ENCODE results near the gene STK38L. TPM values are rescaled to one million over a fixed set of nuclear protein-coding genes. Genes with fewer than 3 reads are reported as not detected.

The STK38L gene
- polyA plus RNA-seq, 1 of the 3 experiments (the other 2 are of a cell fraction): 4.7 TPM

DNA sequence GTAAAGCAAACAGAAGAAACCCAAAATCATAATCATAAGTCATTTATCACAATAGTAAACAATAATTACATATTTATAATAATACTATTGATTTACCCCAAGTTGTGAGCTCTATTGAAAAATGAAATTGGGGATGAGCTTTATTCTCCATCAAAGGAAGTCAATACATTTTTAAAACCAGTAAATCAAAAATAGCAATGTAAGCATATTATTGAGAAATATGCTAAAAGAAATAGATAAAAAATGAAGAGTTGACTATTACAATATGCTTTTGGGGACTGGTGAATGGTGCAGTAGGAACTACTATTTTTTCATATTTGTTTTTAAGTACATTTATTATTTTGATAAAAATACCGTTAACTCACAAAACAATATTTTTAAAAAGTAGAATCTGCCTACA is 31.2 kb upstream of the STK38L start:
- CTCF ChIA-PET: interaction anchor here (0.7 to 1.5 kb wide), 2 partner anchors 9 to 38 kb away, joined by 3 read pairs; no protein-coding TSS in a partner anchor
- DNase-seq: no peak
- Histone ChIP-seq H3K4me3 (ENCODE audit: low read depth in 2 of 2, low read length in 1 of 2) (no peak overlapping the region), H3K79me2 (ENCODE audit: insufficient read depth) (no peaks in the 10 kb centered on the region), H2AFZ (ENCODE audit: low read depth) (no peak overlapping the region), H4K20me1 (ENCODE audit: insufficient read depth) (no peaks in the 10 kb centered on the region), H3K27me3 (ENCODE audit: insufficient read depth) (no peaks in the 10 kb centered on the region), H3K9me3 (no peaks in the 10 kb centered on the region), H3K4me1 (ENCODE audit: control insufficient read depth in 1 of 2, insufficient read depth in 2 of 2, low read depth in 1 of 2, low read length in 1 of 2) (peaks cover 0 to 3% of the 10 kb centered on the region in 2 experiments; a peak in 1 of 4 replicates), H3K4me2 (no peak overlapping the region), H3F3A (replicated peaks; ENCODE audit: insufficient read depth) (no peaks in the 10 kb centered on the region), H3K27ac (ENCODE audit: low read depth in 2 of 2, low read length in 1 of 2) (no peak overlapping the region), H3K36me3 (replicated peaks in 1 of 2; ENCODE audit: control insufficient read depth in 1 of 2, insufficient read depth in 2 of 2, low read length in 1 of 2) (no peaks in the 10 kb centered on the region), H3K9me2 (no peaks in the 10 kb centered on the region), H3K9ac (no peak overlapping the region)
- WGBS (ENCODE audit: low lambda C conversion rate): 95% methylated on average over 1 of the region's 1 CpG
- TF ChIP-seq EZH2phosphoT487 (IDR thresholded peaks at IDR 0.05; ENCODE audit: borderline replicate concordance, low read depth) (no peak), EP300 (IDR thresholded peaks at IDR 0.05; ENCODE audit: borderline replicate concordance in 1 of 2, low read depth in 1 of 2, low read length in 1 of 2) (no peak), RAD21 (IDR thresholded peaks at IDR 0.05; ENCODE audit: low read length) (no peak), POLR2AphosphoS5 (IDR thresholded peaks at IDR 0.05; ENCODE audit: low read depth, low read length) (no peak), MXI1 (IDR thresholded peaks at IDR 0.05; ENCODE audit: low read depth, low read length) (no peak), SMC3 (IDR thresholded peaks at IDR 0.05; ENCODE audit: low read depth, low read length) (no peak), FOXJ3 (CRISPR knock-in tag; IDR thresholded peaks at IDR 0.05) (no peak), YY1 (IDR thresholded peaks at IDR 0.05; ENCODE audit: low read depth) (no peak)
- TF ChIP-seq, protein P1, sequence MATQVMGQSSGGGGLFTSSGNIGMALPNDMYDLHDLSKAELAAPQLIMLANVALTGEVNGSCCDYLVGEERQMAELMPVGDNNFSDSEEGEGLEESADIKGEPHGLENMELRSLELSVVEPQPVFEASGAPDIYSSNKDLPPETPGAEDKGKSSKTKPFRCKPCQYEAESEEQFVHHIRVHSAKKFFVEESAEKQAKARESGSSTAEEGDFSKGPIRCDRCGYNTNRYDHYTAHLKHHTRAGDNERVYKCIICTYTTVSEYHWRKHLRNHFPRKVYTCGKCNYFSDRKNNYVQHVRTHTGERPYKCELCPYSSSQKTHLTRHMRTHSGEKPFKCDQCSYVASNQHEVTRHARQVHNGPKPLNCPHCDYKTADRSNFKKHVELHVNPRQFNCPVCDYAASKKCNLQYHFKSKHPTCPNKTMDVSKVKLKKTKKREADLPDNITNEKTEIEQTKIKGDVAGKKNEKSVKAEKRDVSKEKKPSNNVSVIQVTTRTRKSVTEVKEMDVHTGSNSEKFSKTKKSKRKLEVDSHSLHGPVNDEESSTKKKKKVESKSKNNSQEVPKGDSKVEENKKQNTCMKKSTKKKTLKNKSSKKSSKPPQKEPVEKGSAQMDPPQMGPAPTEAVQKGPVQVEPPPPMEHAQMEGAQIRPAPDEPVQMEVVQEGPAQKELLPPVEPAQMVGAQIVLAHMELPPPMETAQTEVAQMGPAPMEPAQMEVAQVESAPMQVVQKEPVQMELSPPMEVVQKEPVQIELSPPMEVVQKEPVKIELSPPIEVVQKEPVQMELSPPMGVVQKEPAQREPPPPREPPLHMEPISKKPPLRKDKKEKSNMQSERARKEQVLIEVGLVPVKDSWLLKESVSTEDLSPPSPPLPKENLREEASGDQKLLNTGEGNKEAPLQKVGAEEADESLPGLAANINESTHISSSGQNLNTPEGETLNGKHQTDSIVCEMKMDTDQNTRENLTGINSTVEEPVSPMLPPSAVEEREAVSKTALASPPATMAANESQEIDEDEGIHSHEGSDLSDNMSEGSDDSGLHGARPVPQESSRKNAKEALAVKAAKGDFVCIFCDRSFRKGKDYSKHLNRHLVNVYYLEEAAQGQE (IDR thresholded peaks at IDR 0.05; ENCODE audit: low read depth, low read length): no peak
- TF ChIP-seq, protein P2, sequence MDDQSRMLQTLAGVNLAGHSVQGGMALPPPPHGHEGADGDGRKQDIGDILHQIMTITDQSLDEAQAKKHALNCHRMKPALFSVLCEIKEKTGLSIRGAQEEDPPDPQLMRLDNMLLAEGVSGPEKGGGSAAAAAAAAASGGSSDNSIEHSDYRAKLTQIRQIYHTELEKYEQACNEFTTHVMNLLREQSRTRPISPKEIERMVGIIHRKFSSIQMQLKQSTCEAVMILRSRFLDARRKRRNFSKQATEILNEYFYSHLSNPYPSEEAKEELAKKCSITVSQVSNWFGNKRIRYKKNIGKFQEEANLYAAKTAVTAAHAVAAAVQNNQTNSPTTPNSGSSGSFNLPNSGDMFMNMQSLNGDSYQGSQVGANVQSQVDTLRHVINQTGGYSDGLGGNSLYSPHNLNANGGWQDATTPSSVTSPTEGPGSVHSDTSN (IDR thresholded peaks at IDR 0.05): no peak
- TF ChIP-seq, protein P3, sequence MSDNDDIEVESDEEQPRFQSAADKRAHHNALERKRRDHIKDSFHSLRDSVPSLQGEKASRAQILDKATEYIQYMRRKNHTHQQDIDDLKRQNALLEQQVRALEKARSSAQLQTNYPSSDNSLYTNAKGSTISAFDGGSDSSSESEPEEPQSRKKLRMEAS (IDR thresholded peaks at IDR 0.05; ENCODE audit: low read depth): no peak
- POLR2A ChIA-PET: no interaction called here

DNA sequence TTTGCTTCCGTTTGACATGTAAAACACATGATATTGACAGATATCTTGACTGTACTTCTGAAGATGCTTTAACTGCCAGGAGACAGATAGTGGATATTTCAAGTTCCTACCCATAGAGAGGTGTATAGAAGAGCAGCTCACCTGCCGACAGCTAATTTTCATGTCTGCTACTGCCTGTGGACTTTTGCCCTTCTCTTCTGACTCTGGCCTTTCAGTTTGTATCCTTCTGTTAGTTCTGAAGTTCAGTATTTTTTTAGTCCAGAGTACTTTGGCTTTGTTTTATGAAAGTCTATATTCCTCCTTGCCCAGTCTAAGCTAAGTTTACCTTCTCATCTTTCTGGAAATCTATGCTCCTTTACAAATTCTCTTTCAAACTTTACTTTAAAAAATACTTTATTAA is 30.8 kb upstream of the STK38L start:
- H3K27me3 ChIP-seq (ENCODE audit: insufficient read depth): no peaks in the 10 kb centered on the region
- H3K4me2 ChIP-seq: no peak overlapping the region
- H3K4me3 ChIP-seq (ENCODE audit: low read depth in 2 of 2, low read length in 1 of 2): no peak overlapping the region
- no peaks in the 10 kb centered on the region for H3K9me3 ChIP-seq
- TF ChIP-seq SMC3 (IDR thresholded peaks at IDR 0.05; ENCODE audit: low read depth, low read length): no peak
- no peak for TF ChIP-seq NFIC (IDR thresholded peaks at IDR 0.05; ENCODE audit: borderline replicate concordance)
- TF ChIP-seq RCOR1 (IDR thresholded peaks at IDR 0.05; ENCODE audit: low read length): no peak
- TF ChIP-seq SIN3A (IDR thresholded peaks at IDR 0.05; ENCODE audit: borderline replicate concordance, low read depth, low read length): no peak
- TF ChIP-seq TEAD4 (IDR thresholded peaks at IDR 0.05; ENCODE audit: borderline replicate concordance, insufficient read depth): no peak
- TF ChIP-seq CHD2 (IDR thresholded peaks at IDR 0.05; ENCODE audit: low read length, partially characterized antibody): no peak
- no peak for TF ChIP-seq RXRA (IDR thresholded peaks at IDR 0.05; ENCODE audit: borderline replicate concordance, low read depth)
- TF ChIP-seq MXI1 (IDR thresholded peaks at IDR 0.05; ENCODE audit: low read depth, low read length): no peak
- TF ChIP-seq, protein P1 (IDR thresholded peaks at IDR 0.05; ENCODE audit: low read depth, low read length): no peak
- no peak overlapping the region for H3K9ac ChIP-seq
- no peaks in the 10 kb centered on the region for H3K36me3 ChIP-seq (replicated peaks in 1 of 2; ENCODE audit: control insufficient read depth in 1 of 2, insufficient read depth in 2 of 2, low read length in 1 of 2)
- no peak overlapping the region for H2AFZ ChIP-seq (ENCODE audit: low read depth)
- ChIA-PET POLR2A (no interaction called here), CTCF (interaction anchor here (1.5 kb wide), 1 partner anchor 9 kb away, joined by 3 read pairs; no protein-coding TSS in a partner anchor)
- H3K9me2 ChIP-seq: no peaks in the 10 kb centered on the region
- H3K4me1 ChIP-seq (ENCODE audit: control insufficient read depth in 1 of 2, insufficient read depth in 2 of 2, low read depth in 1 of 2, low read length in 1 of 2): no peaks in the 10 kb centered on the region
- H3K27ac ChIP-seq (ENCODE audit: low read depth in 2 of 2, low read length in 1 of 2): no peak overlapping the region
- 97% methylated on average over 2 of the region's 2 CpGs for WGBS (ENCODE audit: low lambda C conversion rate)
- H3F3A ChIP-seq (replicated peaks; ENCODE audit: insufficient read depth): no peaks in the 10 kb centered on the region
- H4K20me1 ChIP-seq (ENCODE audit: insufficient read depth): no peaks in the 10 kb centered on the region
- DNase-seq: no peak
- H3K79me2 ChIP-seq (ENCODE audit: insufficient read depth): no peaks in the 10 kb centered on the region
